SU-DHL-6 (cell line): Measurements from ENCODE around the gene HECW1.

Experiments
- H2AFZ ChIP-seq: fragments of 200-600 bp; sonication (generic); 2 replicates; pipeline ENCODE4 v1.6.1; 2014; ENCODE audit warnings: low read depth, mild to moderate bottlenecking, moderate library complexity, mixed read lengths, antibody characterized with exemption, low read length; ENCODE audit not compliant: severe bottlenecking
- H3F3A ChIP-seq: fragments of 200-600 bp; shearing (Covaris generic); 2 replicates; pipeline ENCODE4 v1.6.0; 2016; ENCODE audit warnings: antibody characterized with exemption, mild to moderate bottlenecking; ENCODE audit not compliant: insufficient read depth
- H3K27ac ChIP-seq: fragments of 200-600 bp; sonication (generic); 2 replicates; pipeline ENCODE4 v1.5.1; 2016; ENCODE audit warnings: low read depth, mild to moderate bottlenecking, low read length, moderate library complexity, mixed read lengths
- H3K27me3 ChIP-seq: fragments of 200-600 bp; sonication (generic), shearing (Covaris generic); 2 replicates; pipeline ENCODE4 v1.6.0; 2014; ENCODE audit warnings: mild to moderate bottlenecking, low read length
- H3K36me3 ChIP-seq: fragments of 200-600 bp; sonication (generic); 2 replicates; pipeline ENCODE4 v1.6.1; 2014; ENCODE audit warnings: mild to moderate bottlenecking, low read length, mixed read lengths
- H3K4me2 ChIP-seq: fragments of 300-600, 200-600 bp; shearing (Covaris generic), sonication (generic); 2 replicates; pipeline ENCODE4 v1.6.0; 2014; ENCODE audit warnings: low read length, low read depth, mild to moderate bottlenecking; ENCODE audit not compliant: poor library complexity, severe bottlenecking
- H3K4me3 ChIP-seq: fragments of 200-600 bp; sonication (generic); 2 replicates; pipeline ENCODE4 v1.5.1; 2014; ENCODE audit warnings: antibody characterized with exemption, low read length, mild to moderate bottlenecking, mixed read lengths; ENCODE audit not compliant: insufficient read depth, poor library complexity, severe bottlenecking
- H3K79me2 ChIP-seq: fragments of 200-600 bp; sonication (generic); 2 replicates; pipeline ENCODE4 v1.6.1; 2014; ENCODE audit warnings: mild to moderate bottlenecking, low read length, moderate library complexity; ENCODE audit not compliant: insufficient read depth
- H3K9ac ChIP-seq: fragments of 200-600 bp; sonication (generic); 2 replicates; pipeline ENCODE4 v1.7.0; 2014; ENCODE audit warnings: mild to moderate bottlenecking, low read length
- H3K9me2 ChIP-seq: fragments of 200-600 bp; sonication (generic); replicated peaks from 2 replicates; pipeline ENCODE4 v1.6.1; 2014; ENCODE audit warnings: low read length; ENCODE audit not compliant: insufficient read depth
- H3K9me3 ChIP-seq: fragments of 200-600 bp; sonication (generic); 2 replicates; pipeline ENCODE4 v1.6.1; 2014; ENCODE audit warnings: low read length, mixed read lengths; ENCODE audit not compliant: insufficient read depth
- H4K20me1 ChIP-seq: fragments of 200-600 bp; sonication (generic); 2 replicates; pipeline ENCODE4 v1.6.1; 2014; ENCODE audit warnings: low read depth, mild to moderate bottlenecking, antibody characterized with exemption, low read length, moderate library complexity, mixed read lengths
- CTCF ChIP-seq: fragments of 200-600 bp; sonication (generic); IDR thresholded peaks from one replicate; pipeline ENCODE4 v1.5.1; 2017; ENCODE audit warnings: antibody characterized with exemption, mild to moderate bottlenecking, low read length, moderate library complexity; ENCODE audit not compliant: insufficient read depth, poor library complexity, severe bottlenecking
- EZH2phosphoT487 ChIP-seq: fragments of 200-600 bp; sonication (generic), shearing (Covaris generic); conservative IDR thresholded peaks from 2 replicates; pipeline ENCODE4 v1.6.1; 2018; ENCODE audit warnings: mild to moderate bottlenecking, antibody characterized with exemption, low read length, moderate library complexity, mixed read lengths

Gene HECW1

GRCh38 chr7:43461349-43462024 is 349.0 kb downstream of the HECW1 start:
- no peak overlapping the region for H3K9ac ChIP-seq
- H3K4me2 ChIP-seq = no peak overlapping the region
- no peaks in the 10 kb centered on the region for H3K79me2 ChIP-seq
- no peaks in the 10 kb centered on the region for H4K20me1 ChIP-seq
- no peak overlapping the region for H3K4me3 ChIP-seq
- TF ChIP-seq CTCF (no peak), EZH2phosphoT487 (no peak)
- H3K36me3 ChIP-seq = no peaks in the 10 kb centered on the region
- H2AFZ ChIP-seq = no peak overlapping the region
- no peaks in the 10 kb centered on the region for H3K27me3 ChIP-seq
- H3K27ac ChIP-seq = no peak overlapping the region
- no peaks in the 10 kb centered on the region for H3F3A ChIP-seq
- no peaks in the 10 kb centered on the region for H3K9me3 ChIP-seq
- H3K9me2 ChIP-seq = no peaks in the 10 kb centered on the region

GRCh38 chr7:43462836-43463235 is 350.4 kb downstream of the HECW1 start:
- Histone ChIP-seq H3K4me2 (no peak overlapping the region), H3F3A (no peaks in the 10 kb centered on the region), H3K4me3 (no peak overlapping the region), H3K9me3 (no peaks in the 10 kb centered on the region), H3K27me3 (no peaks in the 10 kb centered on the region), H3K9me2 (no peaks in the 10 kb centered on the region), H4K20me1 (no peaks in the 10 kb centered on the region), H2AFZ (no peak overlapping the region), H3K27ac (no peak overlapping the region), H3K79me2 (no peaks in the 10 kb centered on the region), H3K9ac (no peak overlapping the region), H3K36me3 (no peaks in the 10 kb centered on the region)
- TF ChIP-seq CTCF = no peak

- H3K4me2 ChIP-seq = no peak overlapping the region
- H3K9me3 ChIP-seq = no peaks in the 10 kb centered on the region
- no peak overlapping the region for H3K9ac ChIP-seq
- TF ChIP-seq EZH2phosphoT487 (no peak), CTCF (no peak)
- H3K27ac ChIP-seq = no peak overlapping the region
- H3K27me3 ChIP-seq = no peaks in the 10 kb centered on the region
- H3K4me3 ChIP-seq = no peak overlapping the region
- H3K9me2 ChIP-seq = no peaks in the 10 kb centered on the region
- no peaks in the 10 kb centered on the region for H3K36me3 ChIP-seq
- no peaks in the 10 kb centered on the region for H3F3A ChIP-seq
- no peaks in the 10 kb centered on the region for H4K20me1 ChIP-seq
- no peaks in the 10 kb centered on the region for H3K79me2 ChIP-seq
- no peak overlapping the region for H2AFZ ChIP-seq
These were observed 351.0 kb downstream of the HECW1 start for GRCh38 chr7:43463401-43463980.
